ENCODE data around the gene STAT2.
"Not testable (repeated sequence)": the region's sequence is repeated elsewhere in the genome, so short reads cannot be mapped to it uniquely, and the experiment has no call there.

Gene STAT2

DNA sequence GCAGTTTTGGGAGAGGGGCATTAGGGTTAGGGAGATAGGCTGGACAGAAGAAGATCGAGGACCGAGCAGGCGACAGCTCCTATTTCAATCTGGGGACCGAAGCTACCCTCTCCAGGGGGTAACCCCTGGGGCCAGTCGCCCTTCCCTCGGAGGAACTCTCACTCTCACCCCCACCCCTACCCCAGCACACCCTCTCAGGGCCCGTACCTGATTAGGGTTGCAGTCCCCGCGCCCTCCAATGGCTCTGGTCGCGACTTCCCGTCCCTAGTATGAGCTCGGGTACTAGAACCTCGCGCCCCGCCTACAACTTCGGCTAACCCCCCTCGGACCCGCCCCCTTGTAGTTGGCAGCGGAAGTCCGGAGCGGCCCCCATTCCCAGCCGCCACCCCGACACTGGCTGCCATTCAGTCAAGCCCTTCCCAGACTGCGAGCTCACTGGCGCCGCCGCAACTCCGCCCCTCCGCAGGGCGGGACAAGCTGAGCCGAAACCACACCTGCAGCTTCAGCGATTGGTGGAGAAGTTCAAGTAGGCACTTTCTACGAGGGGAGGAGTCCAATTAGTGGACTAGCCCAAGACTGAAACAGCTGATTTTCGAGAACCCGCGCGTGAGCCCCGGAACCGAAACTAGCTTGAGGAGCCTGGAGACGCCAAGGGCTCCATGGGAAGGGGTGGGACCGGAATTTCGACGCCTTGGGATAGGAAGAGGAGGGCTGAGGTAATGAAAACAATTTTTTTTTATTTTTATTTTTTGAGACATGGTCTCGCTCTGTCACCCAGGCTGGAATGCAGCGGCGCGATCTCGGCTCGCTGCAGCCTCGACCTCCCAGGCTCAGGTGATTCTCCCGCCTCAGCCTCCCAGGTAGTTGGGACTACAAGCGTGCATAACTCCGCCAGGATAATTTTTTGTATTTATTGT lies at the start of gene STAT2:
Gene STAT2 (minus strand): TSS at position 257 of the 917 bp plus-strand sequence. CDS start 3,536 bp downstream, outside the sequence.
- peak; percentile 100 for DNase-seq (ENCODE audit: low spot score)

DNA sequence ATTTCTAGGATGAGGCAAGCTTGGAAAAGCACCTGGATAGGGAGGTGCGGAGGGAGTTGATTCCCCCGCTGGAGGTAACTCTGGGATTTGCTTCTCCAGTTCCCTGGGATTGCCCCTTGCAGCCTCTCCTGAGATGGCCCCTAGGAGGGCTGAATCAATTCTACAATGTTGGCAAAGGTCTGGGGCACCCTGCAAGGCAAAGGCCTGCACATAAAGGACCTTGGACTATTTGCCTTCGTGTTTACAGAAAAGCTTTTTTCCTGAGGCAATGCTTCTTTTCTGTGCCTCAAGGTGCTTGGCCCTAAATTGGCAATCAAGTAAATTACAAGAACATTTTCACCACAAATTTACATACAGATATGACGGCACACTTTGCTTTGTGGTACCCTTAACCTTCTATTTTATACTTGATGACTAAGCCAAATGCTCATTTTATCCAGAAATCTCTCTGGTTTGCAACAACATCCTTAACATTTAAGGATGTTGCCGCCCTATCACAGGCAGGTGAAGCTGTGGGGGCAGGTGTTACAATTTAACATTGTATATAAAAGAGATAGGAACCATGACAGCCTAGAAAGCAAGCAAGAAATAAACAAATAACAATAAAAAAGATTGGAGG lies 49.0 kb upstream of the STAT2 start:
- no peak for DNase-seq (ENCODE audit: low spot score)

DNA sequence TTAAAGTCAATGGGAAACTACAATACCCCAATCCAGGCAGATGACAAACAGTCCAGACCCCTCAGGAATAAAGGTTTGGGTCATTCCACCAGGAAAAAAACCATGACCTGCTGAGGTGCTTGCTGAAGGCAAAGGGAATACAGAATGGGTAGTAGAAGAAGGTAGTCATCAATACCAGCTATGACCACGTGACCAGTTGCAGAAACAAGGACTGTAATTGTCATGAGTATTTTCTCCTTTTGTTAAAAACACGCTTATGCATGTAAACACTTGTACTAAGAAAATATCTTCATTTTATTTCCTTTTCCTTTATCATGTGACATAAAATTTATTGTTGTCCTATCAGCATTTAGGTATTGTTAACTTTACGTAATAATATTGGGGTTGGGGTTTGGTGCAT lies 44.3 kb upstream of the STAT2 start:
- not testable (repeated sequence) for DNase-seq (ENCODE audit: low spot score)

DNA sequence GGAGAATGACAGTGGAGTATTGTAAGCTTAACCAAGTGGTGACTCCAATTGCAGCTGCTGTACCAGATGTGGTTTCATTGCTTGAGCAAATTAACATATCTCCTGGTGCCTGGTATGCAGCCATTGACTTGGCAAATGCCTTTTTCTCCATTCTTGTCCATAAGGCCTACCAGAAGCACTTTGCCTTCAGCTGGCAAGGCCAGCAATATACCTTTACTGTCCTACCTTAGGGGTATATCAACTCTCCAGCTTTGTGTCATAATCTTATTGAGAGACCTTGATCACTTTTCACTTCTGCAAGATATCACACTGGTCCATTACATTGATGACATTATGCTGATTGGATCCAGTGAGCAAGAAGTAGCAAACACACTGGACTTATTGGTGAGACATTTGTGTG lies 41.7 kb upstream of the STAT2 start:
- DNase-seq (ENCODE audit: low spot score) = not testable (repeated sequence)

DNA sequence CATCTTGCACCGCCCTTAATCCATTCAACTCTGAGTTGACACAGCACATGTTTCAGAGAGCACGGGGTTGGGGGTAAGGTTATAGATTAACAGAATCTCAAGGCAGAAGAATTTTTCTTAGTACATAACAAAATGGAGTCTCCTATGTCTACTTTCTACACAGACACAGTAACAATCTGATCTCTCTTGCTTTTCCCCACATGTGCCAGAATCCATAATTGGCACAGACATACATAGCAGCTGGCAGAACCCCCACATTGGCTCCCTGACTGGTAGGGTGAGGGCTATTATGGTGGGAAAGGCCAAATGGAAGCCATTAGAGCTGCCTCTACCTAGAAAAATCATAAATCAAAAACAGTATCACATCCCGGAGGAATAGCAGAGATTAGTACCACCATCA lies 41.2 kb upstream of the STAT2 start:
- DNase-seq (ENCODE audit: low spot score) = not testable (repeated sequence)

DNA sequence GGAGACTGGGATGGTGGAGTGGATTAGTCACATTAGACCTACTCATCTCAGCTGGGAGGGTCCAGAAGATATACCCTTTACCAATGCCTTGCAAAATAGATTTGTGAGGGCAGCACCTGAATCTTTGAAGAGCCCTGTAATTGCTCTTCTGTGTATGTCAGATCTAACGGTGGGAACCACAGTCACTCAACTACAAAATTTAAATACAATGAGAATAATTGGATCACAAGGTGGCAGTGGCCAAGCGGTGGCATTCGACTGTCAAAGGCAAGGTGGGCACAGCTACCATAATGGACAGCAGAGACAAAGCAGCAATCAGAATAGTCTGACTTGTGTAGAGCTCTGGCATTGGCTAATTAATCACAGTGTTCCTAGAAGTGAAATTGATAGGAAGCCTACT lies 39.6 kb upstream of the STAT2 start:
- not testable (repeated sequence) for DNase-seq (ENCODE audit: low spot score)

DNA sequence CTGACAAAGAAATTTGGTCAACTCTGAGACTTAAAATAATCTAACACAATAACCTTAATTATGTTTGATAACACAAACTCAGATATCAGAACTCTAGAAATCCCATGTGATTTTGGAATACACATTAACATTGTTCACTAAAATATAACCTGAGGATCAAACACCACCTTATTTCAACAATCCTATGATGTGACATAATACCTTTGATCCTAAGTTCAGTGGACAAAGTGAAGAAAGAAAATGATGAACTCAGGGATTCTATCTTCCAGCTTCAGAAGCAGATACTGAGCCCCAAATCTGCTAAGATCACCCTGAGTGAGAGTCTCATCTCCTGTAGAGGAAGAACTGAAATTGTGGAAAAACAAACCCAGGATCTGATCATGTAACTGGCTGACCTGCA lies 38.4 kb upstream of the STAT2 start:
- DNase-seq (ENCODE audit: low spot score) = no peak

DNA sequence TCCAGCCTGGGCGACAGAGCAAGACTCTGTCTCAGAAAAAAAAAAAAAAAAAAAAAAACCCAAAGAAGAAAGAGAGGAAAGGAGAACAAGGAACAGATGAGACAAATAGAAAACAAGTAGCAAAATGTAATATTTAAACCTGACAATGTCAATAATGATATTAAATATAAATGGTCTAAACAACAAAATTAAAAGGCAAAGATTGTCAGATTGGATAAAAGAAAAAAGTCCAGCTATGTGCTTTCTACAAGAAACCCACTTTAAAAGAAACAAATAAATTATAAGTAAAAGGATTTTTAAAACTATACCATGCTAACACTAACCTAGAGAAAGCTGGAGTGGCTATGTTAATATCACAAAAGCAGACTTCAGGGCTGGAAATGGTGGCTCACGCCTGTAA lies 32.4 kb upstream of the STAT2 start:
- no peak for DNase-seq (ENCODE audit: low spot score)

DNA sequence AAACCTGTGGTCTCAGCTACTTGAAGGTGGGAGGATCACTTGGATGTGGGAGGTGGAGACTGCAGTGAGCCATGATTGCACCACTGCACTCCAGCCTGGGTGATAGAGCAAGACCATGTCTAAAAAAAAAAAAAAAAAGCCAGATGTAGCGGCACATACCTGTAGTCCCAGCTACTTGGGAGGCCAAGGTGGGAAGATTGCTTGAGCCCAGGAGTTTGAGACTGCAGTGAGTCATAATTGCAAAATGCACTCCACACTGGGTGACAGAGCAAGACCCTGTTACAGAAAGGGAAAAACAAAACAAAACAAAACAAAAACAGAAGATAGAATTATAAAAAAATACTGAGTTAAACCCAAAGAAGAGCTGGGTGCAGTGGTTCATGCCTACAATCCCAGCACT lies 31.8 kb upstream of the STAT2 start:
- no peak for DNase-seq (ENCODE audit: low spot score)

DNA sequence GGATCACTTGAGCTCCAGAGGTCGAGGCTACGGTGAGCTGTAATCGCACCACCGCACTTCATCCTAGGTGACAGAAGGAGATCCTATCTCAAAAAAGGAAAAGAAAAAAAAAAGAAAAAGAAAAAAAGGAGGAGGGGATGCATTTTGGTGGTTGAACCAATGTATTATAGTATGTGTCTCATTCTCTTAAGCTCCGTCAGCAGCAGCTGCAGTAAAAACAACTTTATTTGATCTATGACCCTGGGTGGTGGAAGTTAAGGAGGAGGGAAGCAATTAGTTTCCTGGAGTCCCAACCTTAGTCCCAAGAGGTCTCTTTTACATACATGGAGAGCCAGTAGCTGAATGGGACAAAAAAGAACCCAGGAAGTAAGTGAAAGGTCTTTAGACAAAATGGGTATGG lies 29.5 kb upstream of the STAT2 start:
- DNase-seq (ENCODE audit: low spot score) = no peak

DNA sequence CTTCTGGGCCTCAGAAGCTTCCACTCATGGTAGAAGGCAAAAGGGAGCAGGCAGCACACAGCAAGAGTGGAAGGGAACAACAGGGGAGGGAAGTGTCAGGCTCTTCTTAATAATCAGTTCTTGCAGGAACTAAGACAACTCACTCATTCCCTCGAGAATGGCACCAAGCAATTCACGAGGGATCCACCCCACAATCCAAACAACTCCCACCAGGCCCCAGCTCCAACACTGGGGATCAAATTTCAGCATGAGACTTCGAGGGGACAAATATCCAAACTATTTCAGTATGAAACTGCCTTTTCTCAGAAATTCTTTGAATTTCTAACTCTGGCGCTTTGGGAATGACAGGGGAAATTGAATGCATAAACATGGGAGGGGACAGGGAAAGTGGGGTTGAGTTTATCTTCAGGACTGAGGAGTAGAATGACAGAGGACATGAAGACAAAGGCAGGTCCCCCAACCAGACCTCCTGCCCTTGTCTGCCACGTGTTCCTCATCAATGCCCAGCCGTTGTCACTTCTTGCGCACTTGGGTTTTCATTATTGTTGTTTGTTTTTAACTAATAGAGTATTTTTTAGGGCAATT lies 27.3 kb upstream of the STAT2 start:
- DNase-seq (ENCODE audit: low spot score) = no peak

DNA sequence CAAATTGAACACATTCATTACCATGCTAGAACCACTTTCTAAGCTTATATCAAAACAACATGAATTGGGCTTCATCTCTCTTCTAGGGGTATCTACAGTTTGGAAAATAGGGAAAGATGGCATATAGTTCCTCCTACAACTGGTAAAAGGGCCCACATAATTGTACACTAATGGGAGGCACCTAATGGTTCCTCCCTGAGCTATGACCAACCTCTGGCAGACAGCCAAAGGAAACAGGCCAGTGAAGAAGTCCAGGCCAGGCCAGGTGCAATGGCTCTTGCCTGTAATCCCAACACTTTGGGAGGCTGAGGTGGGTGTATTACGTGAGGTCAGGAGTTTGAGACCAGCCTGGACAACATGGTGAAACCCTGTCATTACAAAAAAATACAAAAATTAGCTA lies 26.0 kb upstream of the STAT2 start:
- DNase-seq (ENCODE audit: low spot score) = no peak

DNA sequence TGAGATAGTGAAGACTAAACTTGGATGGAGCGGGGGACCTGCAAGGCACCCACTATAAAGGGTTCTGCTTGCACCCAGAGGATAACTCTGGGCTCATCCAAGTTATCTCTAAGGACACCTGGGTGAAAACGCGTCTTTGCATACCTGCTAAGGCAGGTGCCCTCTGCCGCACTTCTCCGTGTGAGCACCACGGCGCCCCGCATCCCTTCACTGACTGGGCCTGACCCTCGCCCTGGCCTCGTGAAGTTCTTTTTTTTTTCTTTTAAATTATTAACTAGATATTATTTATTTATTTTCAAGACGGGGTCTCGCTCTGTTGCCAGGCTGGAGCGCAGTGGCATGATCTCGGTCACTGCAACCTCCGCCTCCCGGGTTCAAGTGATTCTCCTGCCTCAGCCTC lies 22.7 kb upstream of the STAT2 start:
- DNase-seq (ENCODE audit: low spot score) = no peak

DNA sequence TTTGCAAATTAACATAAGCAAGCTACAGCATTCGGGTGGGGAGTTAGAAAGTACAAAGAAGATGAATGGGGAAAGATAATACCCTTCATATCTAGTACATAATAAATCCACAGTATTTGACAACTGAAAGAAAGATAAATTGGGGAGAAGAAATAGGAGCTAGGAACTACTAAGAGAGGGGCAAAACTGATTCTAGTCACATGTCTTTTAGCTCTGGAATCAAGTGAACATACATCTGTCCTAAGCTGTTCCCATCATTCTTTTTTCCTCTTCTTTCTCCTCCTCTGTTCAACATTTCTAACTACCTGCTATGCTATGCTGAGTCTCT lies 18.0 kb upstream of the STAT2 start:
- DNase-seq (ENCODE audit: low spot score) = no peak

DNA sequence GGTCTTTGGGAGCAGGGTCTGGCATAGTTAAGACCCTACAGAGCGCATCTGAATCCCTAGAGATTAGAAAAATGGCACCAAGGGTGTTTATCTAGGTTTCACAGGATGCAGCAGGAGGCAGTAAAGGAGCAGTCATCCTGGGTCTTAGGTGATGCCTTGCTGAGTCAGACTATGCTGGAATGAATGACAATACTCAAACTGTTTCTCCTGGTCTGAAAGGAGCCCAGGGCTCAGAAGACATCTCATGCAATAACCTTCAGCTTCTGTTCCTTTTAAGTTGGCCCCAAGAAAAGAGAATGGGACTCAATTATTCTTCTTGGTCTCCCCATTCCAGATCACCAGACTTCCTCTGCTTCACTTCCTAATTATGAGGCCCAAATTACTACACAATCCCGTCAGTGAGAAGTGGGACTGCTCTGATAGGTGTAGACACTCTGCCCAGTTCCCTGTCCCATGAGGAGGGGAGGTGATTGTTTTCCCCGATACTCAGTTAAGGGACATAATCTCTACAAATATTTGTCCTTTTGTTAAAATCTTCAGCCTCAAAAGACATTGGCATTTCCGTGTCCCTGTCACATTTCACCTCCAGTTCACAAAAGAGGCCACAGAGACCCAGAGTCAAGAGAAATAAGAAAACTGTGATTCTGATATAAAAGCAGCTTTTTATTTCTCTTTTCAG lies 17.5 kb upstream of the STAT2 start:
- DNase-seq (ENCODE audit: low spot score) = no peak

DNA sequence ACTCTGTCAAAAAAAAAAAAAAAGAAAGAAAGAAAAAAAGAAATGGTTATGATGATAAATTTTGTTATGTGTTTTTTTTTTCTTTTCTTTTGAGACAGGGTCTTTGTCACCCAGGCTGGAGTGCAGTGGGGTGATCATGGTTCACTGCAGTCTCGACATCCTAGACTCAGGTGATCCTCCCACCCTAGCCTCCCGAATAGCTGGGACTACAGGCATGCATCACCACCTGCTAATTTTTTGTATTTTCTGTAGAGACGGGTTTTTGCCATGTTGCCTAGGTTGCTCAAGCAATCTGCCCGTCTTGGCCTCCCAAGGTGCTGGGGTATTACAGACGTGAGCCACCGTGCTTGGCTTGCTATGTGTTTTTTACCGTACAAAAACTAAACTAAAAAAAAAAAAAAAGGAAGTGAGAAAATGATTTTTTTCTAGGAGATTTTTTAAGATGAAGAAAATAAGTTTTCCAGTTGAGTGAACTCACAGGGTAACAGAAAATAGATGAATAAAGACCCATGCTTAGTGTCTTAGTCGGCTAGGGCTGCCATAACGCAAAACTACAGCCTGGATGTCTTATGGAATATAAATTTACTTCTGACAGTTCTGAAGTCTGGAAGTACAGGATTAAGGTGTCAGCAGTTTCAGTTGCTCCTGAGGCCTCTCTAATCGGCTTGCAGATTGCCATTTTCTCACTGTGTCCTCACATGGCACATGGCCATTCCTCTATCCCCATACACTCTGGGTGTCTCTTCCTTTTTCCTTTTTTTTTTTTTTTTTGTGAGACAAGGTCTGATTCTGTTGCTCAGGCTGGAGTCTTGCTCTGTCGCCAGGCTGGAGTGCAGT lies 15.9 kb upstream of the STAT2 start:
- DNase-seq (ENCODE audit: low spot score) = no peak

DNA sequence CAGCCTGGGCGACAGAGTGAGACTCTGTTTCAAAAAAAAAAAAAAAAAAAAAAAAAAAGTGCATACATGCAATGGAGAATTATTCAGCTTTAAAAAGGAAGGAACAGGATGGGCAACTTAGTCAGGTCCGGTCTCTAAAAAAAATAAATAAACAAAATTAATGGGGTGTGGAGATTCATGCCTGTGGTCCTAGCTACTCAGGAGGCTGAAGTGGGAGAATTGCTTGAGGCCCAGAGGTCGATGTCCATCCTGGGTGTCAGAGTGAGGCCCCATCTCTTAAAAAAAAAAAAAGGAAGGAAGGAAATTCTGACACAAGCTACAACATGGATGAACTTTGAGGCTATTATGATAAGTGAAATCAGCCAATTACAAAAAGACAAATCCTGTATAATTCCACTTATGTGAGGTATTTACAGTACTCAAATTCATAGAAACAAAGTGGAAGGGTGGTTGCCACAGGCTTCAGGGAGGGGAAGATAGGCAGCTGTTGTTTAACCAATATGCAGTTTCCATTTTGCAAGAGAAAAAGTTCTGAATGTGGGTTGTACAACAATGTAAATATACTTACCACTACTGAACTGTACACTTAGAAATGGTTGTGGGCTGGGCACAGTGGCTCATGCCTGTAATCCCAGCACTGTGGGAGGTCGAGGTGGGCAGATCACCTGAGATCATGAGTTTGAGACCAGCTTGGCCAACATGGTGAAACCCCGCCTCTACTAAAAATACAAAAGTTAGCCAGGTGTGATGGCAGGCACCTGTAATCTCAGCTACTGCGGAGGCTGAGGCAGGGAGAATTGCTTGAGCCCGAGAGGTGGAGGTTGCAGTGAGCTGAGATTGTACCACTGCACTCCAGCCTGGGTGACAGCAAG lies 15.1 kb upstream of the STAT2 start:
- no peak for DNase-seq (ENCODE audit: low spot score)

DNA sequence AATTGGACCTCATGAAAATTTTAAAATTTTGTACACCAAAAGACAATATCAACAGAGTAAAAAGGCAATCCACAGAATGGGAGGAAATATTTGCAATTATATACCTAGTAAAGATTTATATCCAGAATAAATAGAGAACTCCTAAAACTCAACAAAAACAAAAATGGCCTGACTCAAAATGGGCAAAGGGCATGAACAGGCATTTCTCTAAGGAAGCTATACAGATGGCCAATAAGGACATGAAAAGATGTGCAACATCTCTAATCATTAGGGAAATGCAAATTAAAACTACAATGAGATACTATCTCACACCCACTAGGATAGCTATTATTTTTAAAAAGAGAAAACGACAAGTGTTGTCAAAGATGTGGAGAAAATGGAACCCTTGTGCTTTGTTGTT lies 13.6 kb upstream of the STAT2 start:
- DNase-seq (ENCODE audit: low spot score) = no peak

DNA sequence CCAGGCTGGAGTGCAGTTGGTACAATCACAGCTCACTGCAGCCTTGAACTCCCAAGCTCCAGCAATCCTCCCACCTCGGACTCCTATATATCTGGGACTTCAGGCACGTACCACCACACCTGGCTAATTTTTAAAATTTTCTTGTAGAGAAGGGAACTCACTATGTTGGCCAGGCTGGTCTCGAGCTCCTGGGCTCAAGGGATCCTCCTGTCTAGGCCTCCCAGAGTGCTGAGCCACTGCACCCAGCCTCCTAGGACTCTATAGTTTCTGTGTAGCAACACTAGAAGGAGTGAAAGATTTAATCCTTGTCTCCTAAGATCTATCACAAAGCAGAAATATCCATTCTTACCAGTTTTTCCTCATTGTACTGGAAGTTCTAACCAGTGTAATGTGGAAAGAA lies 7.0 kb upstream of the STAT2 start:
- no peak for DNase-seq (ENCODE audit: low spot score)

DNA sequence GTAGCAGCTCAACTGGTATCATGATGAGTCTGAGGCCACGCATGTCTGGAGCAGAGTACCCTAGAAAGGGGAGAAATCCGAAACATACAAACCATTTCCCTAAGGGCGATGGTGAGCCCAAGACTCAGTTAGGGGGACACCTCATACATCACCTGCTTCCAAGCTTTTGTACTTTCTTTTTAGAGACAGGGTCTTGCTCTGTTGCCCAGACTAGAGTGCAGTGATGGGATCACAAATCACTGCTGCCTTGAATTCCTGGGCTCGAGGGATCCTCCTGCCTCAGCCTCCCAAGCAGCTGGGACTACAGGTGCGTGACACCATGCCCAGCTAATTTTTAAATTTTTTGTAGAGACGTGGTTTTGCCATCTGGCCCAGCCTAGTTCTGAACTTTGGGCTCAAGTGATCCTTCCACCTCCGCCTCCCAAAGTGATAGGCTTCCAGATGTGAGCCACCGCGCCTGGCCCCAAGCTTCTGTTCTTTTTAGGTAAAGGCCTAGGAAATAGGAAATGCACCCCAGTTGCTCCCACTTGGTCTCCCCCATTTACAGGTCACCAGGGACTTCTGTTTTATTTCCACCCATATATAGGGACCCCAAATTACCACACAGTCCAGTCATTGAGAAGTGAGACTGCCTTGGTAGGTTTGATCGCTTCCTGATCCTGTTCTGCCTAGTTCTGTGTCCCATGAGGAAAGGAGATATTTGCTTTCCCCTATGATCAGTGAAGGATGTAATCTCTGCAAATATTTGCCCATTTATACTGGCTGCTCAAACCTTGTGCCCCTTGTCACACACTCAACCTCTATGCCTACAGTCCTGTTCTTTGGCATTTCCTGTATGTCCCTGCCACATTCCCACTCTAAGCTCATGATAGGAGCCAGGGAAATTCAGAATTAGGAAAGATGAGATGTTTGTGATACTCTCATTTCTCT lies 2.5 kb upstream of the STAT2 start, which contains the start of gene APOF:
Gene APOF (minus strand): TSS at position 728 of the 930 bp plus-strand sequence. CDS start 112 bp downstream, at position 616.
- no peak for DNase-seq (ENCODE audit: low spot score)
